H9 (cell line): ENCODE results near the gene FHOD3. TPM values are rescaled to one million over a fixed set of nuclear protein-coding genes. Genes with fewer than 3 reads are reported as not detected.

ENCODE experiments used
- DNase-seq: peaks from one replicate; pipeline ENCODE4 v3.0.0-alpha.2; 2017
- H2AFZ ChIP-seq: one replicate; pipeline ENCODE4 v1.6.1; 2013; ENCODE audit warnings: mild to moderate bottlenecking, low read length, control low read depth, moderate library complexity
- H2AK5ac ChIP-seq: 2 replicates; pipeline ENCODE4 v1.6.1; 2013; ENCODE audit warnings: low read length, control low read depth, mixed read lengths; ENCODE audit not compliant: insufficient read length
- H2BK120ac ChIP-seq: one replicate; pipeline ENCODE4 v1.6.1; 2013; ENCODE audit warnings: low read depth, mild to moderate bottlenecking, low read length, control low read depth, inconsistent platforms; ENCODE audit not compliant: poor library complexity, severe bottlenecking
- H2BK12ac ChIP-seq: 2 replicates; pipeline ENCODE4 v1.6.1; 2013; ENCODE audit warnings: low read length, control low read depth, mixed read lengths, low read depth; ENCODE audit not compliant: insufficient read length
- H2BK15ac ChIP-seq: 2 replicates; pipeline ENCODE4 v1.6.1; 2013; ENCODE audit warnings: low read depth, low read length, control low read depth
- H2BK20ac ChIP-seq: one replicate; pipeline ENCODE4 v1.6.1; 2013; ENCODE audit warnings: low read depth, mild to moderate bottlenecking, low read length, control low read depth, inconsistent platforms; ENCODE audit not compliant: poor library complexity, severe bottlenecking
- H2BK5ac ChIP-seq: 2 replicates; pipeline ENCODE4 v1.6.1; 2013; ENCODE audit warnings: low read length, control low read depth, mixed read lengths; ENCODE audit not compliant: insufficient read length
- H3K14ac ChIP-seq: 2 replicates; pipeline ENCODE4 v1.6.1; 2013; ENCODE audit warnings: low read length, control low read depth; ENCODE audit not compliant: insufficient read depth
- H3K18ac ChIP-seq: 2 replicates; pipeline ENCODE4 v1.6.1; 2013; ENCODE audit warnings: low read depth, mild to moderate bottlenecking, mixed read lengths, low read length, control low read depth; ENCODE audit not compliant: insufficient read length
- H3K23ac ChIP-seq: 2 replicates; pipeline ENCODE4 v1.6.1; 2013; ENCODE audit warnings: low read length, control low read depth, mixed read lengths, low read depth; ENCODE audit not compliant: insufficient read length
- H3K23me2 ChIP-seq: 2 replicates; pipeline ENCODE4 v1.6.1; 2013; ENCODE audit warnings: low read depth, mild to moderate bottlenecking, mixed read lengths, low read length, control low read depth; ENCODE audit not compliant: insufficient read length, poor library complexity, severe bottlenecking
- H3K27ac ChIP-seq: 2 replicates; pipeline ENCODE4 v1.5.1; 2013; ENCODE audit warnings: low read length, control low read depth, mixed read lengths, low read depth; ENCODE audit not compliant: insufficient read length
- H3K27me3 ChIP-seq: 2 replicates; pipeline ENCODE4 v1.6.1; 2013; ENCODE audit warnings: low read length, control low read depth, inconsistent platforms; ENCODE audit not compliant: insufficient read depth
- H3K4ac ChIP-seq: 2 replicates; pipeline ENCODE4 v1.6.1; 2013; ENCODE audit warnings: low read depth, mild to moderate bottlenecking, control low read depth, inconsistent platforms, low read length, moderate library complexity
- H3K4me1 ChIP-seq: 2 replicates; pipeline ENCODE4 v1.6.1; 2013; ENCODE audit warnings: low read length, control low read depth, inconsistent platforms; ENCODE audit not compliant: insufficient read depth
- H3K4me2 ChIP-seq: 2 replicates; pipeline ENCODE4 v1.6.1; 2013; ENCODE audit warnings: low read length, control low read depth, mixed read lengths; ENCODE audit not compliant: insufficient read length, insufficient read depth
- H3K56ac ChIP-seq: 2 replicates; pipeline ENCODE4 v1.6.1; 2013; ENCODE audit warnings: low read depth, mild to moderate bottlenecking, mixed read lengths, low read length, control low read depth; ENCODE audit not compliant: insufficient read length
- H3K79me1 ChIP-seq: 2 replicates; pipeline ENCODE4 v1.6.1; 2013; ENCODE audit warnings: low read depth, mild to moderate bottlenecking, moderate library complexity, low read length, control low read depth, inconsistent platforms; ENCODE audit not compliant: insufficient read depth, poor library complexity, severe bottlenecking
- H3K79me2 ChIP-seq: 2 replicates; pipeline ENCODE4 v1.6.1; 2013; ENCODE audit warnings: low read length, control low read depth, inconsistent platforms; ENCODE audit not compliant: insufficient read depth
- H3K9ac ChIP-seq: 2 replicates; pipeline ENCODE4 v1.6.1; 2013; ENCODE audit warnings: low read length, control low read depth, mixed read lengths; ENCODE audit not compliant: insufficient read length; ENCODE audit errors: extremely low read depth
- H3K9me3 ChIP-seq: one replicate; pipeline ENCODE4 v1.6.1; 2013; ENCODE audit warnings: low read depth, low read length, inconsistent platforms; ENCODE audit not compliant: control insufficient read depth
- H3T11ph ChIP-seq: one replicate; pipeline ENCODE4 v1.6.1; 2013; ENCODE audit warnings: mild to moderate bottlenecking, low read length, control low read depth, inconsistent platforms
- H4K20me1 ChIP-seq: one replicate; pipeline ENCODE4 v1.6.1; 2013; ENCODE audit not compliant: control insufficient read depth, insufficient read length, insufficient read depth
- H4K5ac ChIP-seq: 2 replicates; pipeline ENCODE4 v1.6.1; 2013; ENCODE audit warnings: low read depth, mild to moderate bottlenecking, mixed read lengths, low read length, control low read depth; ENCODE audit not compliant: insufficient read length
- H4K8ac ChIP-seq: replicated peaks from 2 replicates; pipeline ENCODE4 v1.6.1; 2013; ENCODE audit warnings: low read length, control low read depth, mixed read lengths, low read depth; ENCODE audit not compliant: insufficient read length
- H4K91ac ChIP-seq: 2 replicates; pipeline ENCODE4 v1.6.1; 2013; ENCODE audit warnings: low read depth, mild to moderate bottlenecking, moderate library complexity, mixed read lengths, low read length, control low read depth; ENCODE audit not compliant: insufficient read length
- H3K27ac Mint-ChIP-seq, 3 experiments: 2 replicates in 2 of 3; 3 replicates in 1 of 3; pipeline ENCODE4 v1.8.0; 2020 to 2021; ENCODE audit warnings: mixed read lengths in 3 of 3, mild to moderate bottlenecking in 1 of 3, moderate library complexity in 1 of 3
- H3K27me3 Mint-ChIP-seq: 2 replicates; pipeline ENCODE4 v1.8.0; 2021; ENCODE audit warnings: low read depth, mild to moderate bottlenecking, moderate library complexity, mixed read lengths
- H3K36me3 Mint-ChIP-seq, 3 experiments: 2 replicates in 2 of 3; 3 replicates in 1 of 3; pipeline ENCODE4 v1.8.0; 2020 to 2021; ENCODE audit warnings: low read depth in 3 of 3, mixed read lengths in 3 of 3; ENCODE audit not compliant: insufficient read depth in 1 of 3
- H3K4me1 Mint-ChIP-seq, 2 experiments: 2 replicates each; pipeline ENCODE4 v1.8.0; 2020; ENCODE audit warnings: mixed read lengths in 2 of 2
- H3K4me3 Mint-ChIP-seq, 2 experiments: 2 replicates in 1 of 2; 3 replicates in 1 of 2; pipeline ENCODE4 v1.8.0; 2020 to 2021; ENCODE audit warnings: mild to moderate bottlenecking in 2 of 2, mixed read lengths in 2 of 2, moderate library complexity in 1 of 2
- H3K9me3 Mint-ChIP-seq, 2 experiments: 2 replicates in 1 of 2; 3 replicates in 1 of 2; pipeline ENCODE4 v1.8.0; 2020; ENCODE audit warnings: mild to moderate bottlenecking in 2 of 2, mixed read lengths in 2 of 2, moderate library complexity in 1 of 2
- CTCF ChIP-seq: fragments of 200-600 bp; sonication (generic); conservative IDR thresholded peaks from 3 replicates; pipeline ENCODE4 v1.8.0; 2021; ENCODE audit warnings: antibody characterized with exemption, mild to moderate bottlenecking
- WGBS: extraction: QIAGEN DNeasy Blood & Tissue Kit; methylation state at CpG from one replicate; pipeline ENCODE4 v1.1.7; 2013; ENCODE audit warnings: missing lambda C conversion rate, low lambda C conversion rate, mixed read lengths; ENCODE audit not compliant: insufficient read length; ENCODE audit errors: extremely low coverage; 5-methylcytosine and 5-hydroxymethylcytosine counted together
- total RNA-seq: library from RNA; stranded (reverse); gene quantifications from 2 replicates; pipeline ENCODE4 v1.2.1, GENCODE V29; 2021

The FHOD3 gene
- total RNA-seq, 1 experiment from 2014 or later, result 8.0 TPM

- no CpG with 5 or more reads among the region's 2 CpGs for WGBS
- no peaks in the 10 kb centered on the region for H3K27me3 ChIP-seq
- no peaks in the 10 kb centered on the region for H3K79me2 ChIP-seq
- H3K18ac ChIP-seq, result no peak overlapping the region
- H3K4me1 ChIP-seq, result peaks cover 10% of the 10 kb centered on the region
- no peak for DNase-seq
- TF ChIP-seq CTCF, result no peak
- H4K5ac ChIP-seq, result no peak overlapping the region
- H2BK15ac ChIP-seq, result no peak overlapping the region
- H3K36me3 Mint-ChIP-seq, result no peaks in the 10 kb centered on the region; a peak in 1 of 7 replicates
- H2AK5ac ChIP-seq, result no peak overlapping the region
- no peaks in the 10 kb centered on the region for H3K27me3 Mint-ChIP-seq
- no peak overlapping the region for H2BK20ac ChIP-seq
- no peaks in the 10 kb centered on the region for H3K9me3 Mint-ChIP-seq
- H3T11ph ChIP-seq, result no peak overlapping the region
- no peak overlapping the region for H3K27ac ChIP-seq
- no peak overlapping the region for H4K91ac ChIP-seq
- H3K79me1 ChIP-seq, result no peaks in the 10 kb centered on the region
- H2BK5ac ChIP-seq, result no peak overlapping the region
- no peak overlapping the region for H2BK120ac ChIP-seq
- H3K4me3 Mint-ChIP-seq, result no peak overlapping the region
- no peak overlapping the region for H3K14ac ChIP-seq
- H3K23ac ChIP-seq, result no peak overlapping the region
- no peaks in the 10 kb centered on the region for H4K20me1 ChIP-seq
- no peak overlapping the region for H3K4me2 ChIP-seq
- no peaks in the 10 kb centered on the region for H3K9me3 ChIP-seq
- no peak overlapping the region for H3K9ac ChIP-seq
- H3K4me1 Mint-ChIP-seq, result peaks cover 41 to 45% of the 10 kb centered on the region in 2 experiments
- no peak overlapping the region for H3K4ac ChIP-seq
- H3K23me2 ChIP-seq, result no peaks in the 10 kb centered on the region
- no peak overlapping the region for H3K27ac Mint-ChIP-seq
- no peak overlapping the region for H4K8ac ChIP-seq
- no peak overlapping the region for H3K56ac ChIP-seq
- H2BK12ac ChIP-seq, result no peak overlapping the region
- no peak overlapping the region for H2AFZ ChIP-seq
Measured at GRCh38 chr18:36460324-36460850, 162.9 kb downstream of the FHOD3 start.
